ENCODE measurements around the gene CCIN. TPM values are rescaled to one million over a fixed set of nuclear protein-coding genes. Genes with fewer than 3 reads are reported as not detected.

CCIN gene
- total and polyA plus RNA-seq, 2 of the 13 experiments (the other 11 are each of a cell fraction or from before 2014, with no cell fraction given) = not detected

DNA sequence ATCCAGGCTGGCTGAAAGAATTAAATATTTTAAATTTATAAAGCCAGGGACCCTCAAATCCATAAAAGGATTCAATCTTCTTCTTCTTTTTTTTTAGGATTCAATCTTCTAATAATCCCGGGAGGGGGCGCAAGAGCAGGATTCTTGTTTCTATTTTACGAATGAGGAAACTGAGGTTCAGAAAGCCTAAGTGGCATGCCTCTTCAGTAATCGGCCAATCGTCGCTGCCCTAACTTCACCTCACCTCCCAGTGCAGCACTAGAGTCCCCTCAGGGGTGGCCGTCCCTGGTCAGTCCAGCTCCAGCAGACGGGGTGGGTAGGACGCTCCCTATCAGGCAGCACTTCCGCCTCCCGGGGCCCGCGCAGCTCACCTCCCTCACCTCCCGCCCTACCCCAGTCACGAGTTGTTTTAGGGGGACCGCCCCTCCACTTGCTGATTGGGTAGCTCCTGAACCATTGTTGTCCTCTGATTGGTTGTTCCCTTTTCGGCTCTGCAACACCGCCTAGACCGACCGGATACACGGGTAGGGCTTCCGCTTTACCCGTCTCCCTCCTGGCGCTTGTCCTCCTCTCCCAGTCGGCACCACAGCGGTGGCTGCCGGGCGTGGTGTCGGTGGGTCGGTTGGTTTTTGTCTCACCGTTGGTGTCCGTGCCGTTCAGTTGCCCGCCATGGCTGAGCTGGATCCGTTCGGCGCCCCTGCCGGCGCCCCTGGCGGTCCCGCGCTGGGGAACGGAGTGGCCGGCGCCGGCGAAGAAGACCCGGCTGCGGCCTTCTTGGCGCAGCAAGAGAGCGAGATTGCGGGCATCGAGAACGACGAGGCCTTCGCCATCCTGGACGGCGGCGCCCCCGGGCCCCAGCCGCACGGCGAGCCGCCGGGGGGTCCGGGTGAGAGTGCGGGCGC lies 21.5 kb downstream of the CCIN start, which contains the start of gene CLTA (continued):
- TF ChIP-seq, protein P1, sequence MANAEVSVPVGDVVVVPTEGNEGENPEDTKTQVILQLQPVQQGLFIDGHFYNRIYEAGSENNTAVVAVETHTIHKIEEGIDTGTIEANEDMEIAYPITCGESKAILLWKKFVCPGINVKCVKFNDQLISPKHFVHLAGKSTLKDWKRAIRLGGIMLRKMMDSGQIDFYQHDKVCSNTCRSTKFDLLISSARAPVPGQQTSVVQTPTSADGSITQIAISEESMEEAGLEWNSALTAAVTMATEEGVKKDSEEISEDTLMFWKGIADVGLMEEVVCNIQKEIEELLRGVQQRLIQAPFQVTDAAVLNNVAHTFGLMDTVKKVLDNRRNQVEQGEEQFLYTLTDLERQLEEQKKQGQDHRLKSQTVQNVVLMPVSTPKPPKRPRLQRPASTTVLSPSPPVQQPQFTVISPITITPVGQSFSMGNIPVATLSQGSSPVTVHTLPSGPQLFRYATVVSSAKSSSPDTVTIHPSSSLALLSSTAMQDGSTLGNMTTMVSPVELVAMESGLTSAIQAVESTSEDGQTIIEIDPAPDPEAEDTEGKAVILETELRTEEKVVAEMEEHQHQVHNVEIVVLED (CRISPR knock-in tag; IDR thresholded peaks at IDR 0.05; ENCODE audit: borderline replicate concordance) = peak; percentile 53; the same call in 1 of the 2 replicates
- TF ChIP-seq ZNF136 (CRISPR knock-in tag; IDR thresholded peaks at IDR 0.05; ENCODE audit: low read depth) (no peak), ZNF546 (CRISPR knock-in tag; conservative IDR thresholded peaks at IDR 0.05) (peak; percentile 76; the same call in 1 of the 2 replicates), ZNF589 (CRISPR knock-in tag; conservative IDR thresholded peaks at IDR 0.05) (0 out of 2 replicates have a peak, but pooled peaks have one; percentile 52), ZNF20 (CRISPR knock-in tag; IDR thresholded peaks at IDR 0.05) (no peak), NPAS2 (CRISPR knock-in tag; IDR thresholded peaks at IDR 0.05; ENCODE audit: borderline replicate concordance) (no peak), KMT2A (CRISPR knock-in tag; IDR thresholded peaks at IDR 0.05) (peak; percentile 96), ZNF598 (CRISPR knock-in tag; IDR thresholded peaks at IDR 0.05; ENCODE audit: borderline replicate concordance) (peak; percentile 86; the same call in 1 of the 2 replicates), BORCS8-MEF2B (CRISPR knock-in tag; IDR thresholded peaks at IDR 0.05) (peak; percentile 68; the same call in 1 of the 2 replicates), TP53 (CRISPR knock-in tag; conservative IDR thresholded peaks at IDR 0.05) (peak; percentile 86), ZNF292 (CRISPR knock-in tag; IDR thresholded peaks at IDR 0.05; ENCODE audit: borderline replicate concordance, low read depth) (peak; percentile 81)
- TF ChIP-seq, protein P2, sequence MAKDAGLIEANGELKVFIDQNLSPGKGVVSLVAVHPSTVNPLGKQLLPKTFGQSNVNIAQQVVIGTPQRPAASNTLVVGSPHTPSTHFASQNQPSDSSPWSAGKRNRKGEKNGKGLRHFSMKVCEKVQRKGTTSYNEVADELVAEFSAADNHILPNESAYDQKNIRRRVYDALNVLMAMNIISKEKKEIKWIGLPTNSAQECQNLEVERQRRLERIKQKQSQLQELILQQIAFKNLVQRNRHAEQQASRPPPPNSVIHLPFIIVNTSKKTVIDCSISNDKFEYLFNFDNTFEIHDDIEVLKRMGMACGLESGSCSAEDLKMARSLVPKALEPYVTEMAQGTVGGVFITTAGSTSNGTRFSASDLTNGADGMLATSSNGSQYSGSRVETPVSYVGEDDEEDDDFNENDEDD (CRISPR knock-in tag; IDR thresholded peaks at IDR 0.05; ENCODE audit: borderline replicate concordance) = peak; percentile 80; the same call in 1 of the 2 replicates
- TF ChIP-seq, protein P3, sequence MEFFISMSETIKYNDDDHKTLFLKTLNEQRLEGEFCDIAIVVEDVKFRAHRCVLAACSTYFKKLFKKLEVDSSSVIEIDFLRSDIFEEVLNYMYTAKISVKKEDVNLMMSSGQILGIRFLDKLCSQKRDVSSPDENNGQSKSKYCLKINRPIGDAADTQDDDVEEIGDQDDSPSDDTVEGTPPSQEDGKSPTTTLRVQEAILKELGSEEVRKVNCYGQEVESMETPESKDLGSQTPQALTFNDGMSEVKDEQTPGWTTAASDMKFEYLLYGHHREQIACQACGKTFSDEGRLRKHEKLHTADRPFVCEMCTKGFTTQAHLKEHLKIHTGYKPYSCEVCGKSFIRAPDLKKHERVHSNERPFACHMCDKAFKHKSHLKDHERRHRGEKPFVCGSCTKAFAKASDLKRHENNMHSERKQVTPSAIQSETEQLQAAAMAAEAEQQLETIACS (CRISPR knock-in tag; IDR thresholded peaks at IDR 0.05) = no peak
- TF ChIP-seq, protein P4, sequence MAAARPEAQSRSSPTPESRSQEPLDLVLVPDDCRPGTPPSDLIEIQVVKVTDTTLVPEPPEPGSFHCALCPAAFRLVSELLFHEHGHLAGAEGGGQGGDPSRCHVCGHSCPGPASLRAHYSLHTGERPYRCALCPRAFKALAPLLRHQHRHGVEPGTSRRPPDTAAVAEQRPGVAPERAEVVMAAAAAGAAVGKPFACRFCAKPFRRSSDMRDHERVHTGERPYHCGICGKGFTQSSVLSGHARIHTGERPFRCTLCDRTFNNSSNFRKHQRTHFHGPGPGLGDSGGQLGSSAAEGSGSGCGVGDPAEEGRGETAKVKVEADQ (CRISPR knock-in tag; IDR thresholded peaks at IDR 0.05; ENCODE audit: borderline replicate concordance) = 0 out of 2 replicates have a peak, but pooled peaks have one; percentile 55
- TF ChIP-seq, protein P5, sequence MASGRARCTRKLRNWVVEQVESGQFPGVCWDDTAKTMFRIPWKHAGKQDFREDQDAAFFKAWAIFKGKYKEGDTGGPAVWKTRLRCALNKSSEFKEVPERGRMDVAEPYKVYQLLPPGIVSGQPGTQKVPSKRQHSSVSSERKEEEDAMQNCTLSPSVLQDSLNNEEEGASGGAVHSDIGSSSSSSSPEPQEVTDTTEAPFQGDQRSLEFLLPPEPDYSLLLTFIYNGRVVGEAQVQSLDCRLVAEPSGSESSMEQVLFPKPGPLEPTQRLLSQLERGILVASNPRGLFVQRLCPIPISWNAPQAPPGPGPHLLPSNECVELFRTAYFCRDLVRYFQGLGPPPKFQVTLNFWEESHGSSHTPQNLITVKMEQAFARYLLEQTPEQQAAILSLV (CRISPR knock-in tag; IDR thresholded peaks at IDR 0.05; ENCODE audit: borderline replicate concordance) = peak; percentile 79
- TF ChIP-seq, protein P6, sequence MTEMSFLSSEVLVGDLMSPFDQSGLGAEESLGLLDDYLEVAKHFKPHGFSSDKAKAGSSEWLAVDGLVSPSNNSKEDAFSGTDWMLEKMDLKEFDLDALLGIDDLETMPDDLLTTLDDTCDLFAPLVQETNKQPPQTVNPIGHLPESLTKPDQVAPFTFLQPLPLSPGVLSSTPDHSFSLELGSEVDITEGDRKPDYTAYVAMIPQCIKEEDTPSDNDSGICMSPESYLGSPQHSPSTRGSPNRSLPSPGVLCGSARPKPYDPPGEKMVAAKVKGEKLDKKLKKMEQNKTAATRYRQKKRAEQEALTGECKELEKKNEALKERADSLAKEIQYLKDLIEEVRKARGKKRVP (CRISPR knock-in tag; IDR thresholded peaks at IDR 0.05) = no peak; a peak in 1 of 4 replicates
- TF ChIP-seq, protein P7, sequence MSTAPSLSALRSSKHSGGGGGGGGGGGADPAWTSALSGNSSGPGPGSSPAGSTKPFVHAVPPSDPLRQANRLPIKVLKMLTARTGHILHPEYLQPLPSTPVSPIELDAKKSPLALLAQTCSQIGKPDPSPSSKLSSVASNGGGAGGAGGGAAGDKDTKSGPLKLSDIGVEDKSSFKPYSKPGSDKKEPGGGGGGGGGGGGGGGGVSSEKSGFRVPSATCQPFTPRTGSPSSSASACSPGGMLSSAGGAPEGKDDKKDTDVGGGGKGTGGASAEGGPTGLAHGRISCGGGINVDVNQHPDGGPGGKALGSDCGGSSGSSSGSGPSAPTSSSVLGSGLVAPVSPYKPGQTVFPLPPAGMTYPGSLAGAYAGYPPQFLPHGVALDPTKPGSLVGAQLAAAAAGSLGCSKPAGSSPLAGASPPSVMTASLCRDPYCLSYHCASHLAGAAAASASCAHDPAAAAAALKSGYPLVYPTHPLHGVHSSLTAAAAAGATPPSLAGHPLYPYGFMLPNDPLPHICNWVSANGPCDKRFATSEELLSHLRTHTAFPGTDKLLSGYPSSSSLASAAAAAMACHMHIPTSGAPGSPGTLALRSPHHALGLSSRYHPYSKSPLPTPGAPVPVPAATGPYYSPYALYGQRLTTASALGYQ (CRISPR knock-in tag; IDR thresholded peaks at IDR 0.05) = peak; percentile 75

Data from HepG2 (cell line).